Fibroblast of villous mesenchyme (primary cell): ENCODE measurements around the gene KIRREL3. TPM values are rescaled to one million over a fixed set of nuclear protein-coding genes. Genes with fewer than 3 reads are reported as not detected.

Experiments
- DNase-seq: peaks from one replicate; pipeline ENCODE4 v3.0.0-alpha.2; 2010; ENCODE audit warnings: low read depth
- H3K4me3 ChIP-seq: 2 replicates; pipeline ENCODE4 v1.5.1; 2011; ENCODE audit warnings: low read depth, mild to moderate bottlenecking, low read length
- total RNA-seq: library from RNA; depleted of rRNA; stranded (reverse); fragments of >200 nt; gene quantifications from 2 replicates; pipeline ENCODE4 v1.2.3, GENCODE V29; 2012
- TF ChIP-seq, protein P1 (sequence below): IDR thresholded peaks from 2 replicates; pipeline ENCODE4 v1.5.1; 2012; ENCODE audit warnings: low read depth, mild to moderate bottlenecking, low read length; ENCODE audit not compliant: insufficient read depth

KIRREL3 gene
- total RNA-seq, 1 donor = 9.9 TPM

DNA sequence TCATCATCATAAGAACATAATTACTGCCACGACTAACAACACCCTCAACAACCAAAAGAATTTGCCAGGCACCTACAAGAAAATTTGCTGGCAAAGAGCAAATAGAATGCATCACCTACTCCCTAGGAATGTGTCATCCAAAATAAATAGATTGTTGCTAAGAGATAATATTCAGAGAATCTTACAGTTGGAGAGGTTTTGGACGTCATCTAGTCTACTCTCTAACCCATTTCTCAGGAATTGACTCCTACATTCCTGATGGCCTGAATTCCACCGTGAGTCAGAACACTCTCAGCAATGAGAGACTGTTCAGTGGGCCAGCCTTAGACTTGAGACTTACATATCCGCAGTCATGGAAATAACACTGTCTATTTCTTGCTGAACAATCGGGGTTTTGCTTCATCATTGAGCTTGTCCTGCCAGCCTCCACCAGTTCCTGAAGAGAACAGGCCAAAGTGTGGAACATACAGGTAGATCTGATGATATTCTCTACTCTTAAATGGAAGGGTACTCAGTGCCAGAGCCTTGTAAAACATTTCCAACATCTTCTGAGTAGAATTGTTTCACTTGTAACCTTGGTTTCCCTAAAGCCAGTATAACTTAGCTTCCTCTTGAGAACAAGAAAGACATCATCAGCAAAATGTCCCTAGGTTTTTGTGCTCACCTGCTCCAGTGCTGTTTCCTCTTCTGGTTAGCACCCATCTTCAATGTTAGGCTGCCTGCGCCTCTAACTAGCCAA, 8.3 kb downstream of the KIRREL3 start:
- DNase-seq = peak; percentile 60
- TF ChIP-seq, protein P1, sequence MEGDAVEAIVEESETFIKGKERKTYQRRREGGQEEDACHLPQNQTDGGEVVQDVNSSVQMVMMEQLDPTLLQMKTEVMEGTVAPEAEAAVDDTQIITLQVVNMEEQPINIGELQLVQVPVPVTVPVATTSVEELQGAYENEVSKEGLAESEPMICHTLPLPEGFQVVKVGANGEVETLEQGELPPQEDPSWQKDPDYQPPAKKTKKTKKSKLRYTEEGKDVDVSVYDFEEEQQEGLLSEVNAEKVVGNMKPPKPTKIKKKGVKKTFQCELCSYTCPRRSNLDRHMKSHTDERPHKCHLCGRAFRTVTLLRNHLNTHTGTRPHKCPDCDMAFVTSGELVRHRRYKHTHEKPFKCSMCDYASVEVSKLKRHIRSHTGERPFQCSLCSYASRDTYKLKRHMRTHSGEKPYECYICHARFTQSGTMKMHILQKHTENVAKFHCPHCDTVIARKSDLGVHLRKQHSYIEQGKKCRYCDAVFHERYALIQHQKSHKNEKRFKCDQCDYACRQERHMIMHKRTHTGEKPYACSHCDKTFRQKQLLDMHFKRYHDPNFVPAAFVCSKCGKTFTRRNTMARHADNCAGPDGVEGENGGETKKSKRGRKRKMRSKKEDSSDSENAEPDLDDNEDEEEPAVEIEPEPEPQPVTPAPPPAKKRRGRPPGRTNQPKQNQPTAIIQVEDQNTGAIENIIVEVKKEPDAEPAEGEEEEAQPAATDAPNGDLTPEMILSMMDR = no peak
- H3K4me3 ChIP-seq = no peak overlapping the region

DNA sequence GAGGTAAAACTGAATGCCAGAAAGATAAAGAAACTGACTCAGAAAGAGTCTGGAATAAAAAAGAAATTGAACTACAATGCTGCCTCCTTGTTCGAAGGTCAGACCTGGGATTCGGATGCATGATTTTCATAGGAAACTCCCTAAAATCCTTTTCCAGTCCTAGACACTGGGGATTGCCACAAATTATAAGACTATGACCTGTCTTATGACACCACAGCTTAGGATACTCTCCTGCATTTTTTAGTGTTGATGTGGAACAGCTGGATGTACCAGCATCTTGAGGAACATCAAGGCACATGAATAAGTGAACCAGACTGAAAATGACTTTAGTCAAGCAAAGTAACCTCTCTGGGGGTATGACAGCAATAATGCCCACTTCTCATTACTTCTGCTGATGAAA, 9.0 kb downstream of the KIRREL3 start:
- DNase-seq = peak; percentile 10
- TF ChIP-seq, protein P1 = no peak
- H3K4me3 ChIP-seq = no peak overlapping the region

DNA sequence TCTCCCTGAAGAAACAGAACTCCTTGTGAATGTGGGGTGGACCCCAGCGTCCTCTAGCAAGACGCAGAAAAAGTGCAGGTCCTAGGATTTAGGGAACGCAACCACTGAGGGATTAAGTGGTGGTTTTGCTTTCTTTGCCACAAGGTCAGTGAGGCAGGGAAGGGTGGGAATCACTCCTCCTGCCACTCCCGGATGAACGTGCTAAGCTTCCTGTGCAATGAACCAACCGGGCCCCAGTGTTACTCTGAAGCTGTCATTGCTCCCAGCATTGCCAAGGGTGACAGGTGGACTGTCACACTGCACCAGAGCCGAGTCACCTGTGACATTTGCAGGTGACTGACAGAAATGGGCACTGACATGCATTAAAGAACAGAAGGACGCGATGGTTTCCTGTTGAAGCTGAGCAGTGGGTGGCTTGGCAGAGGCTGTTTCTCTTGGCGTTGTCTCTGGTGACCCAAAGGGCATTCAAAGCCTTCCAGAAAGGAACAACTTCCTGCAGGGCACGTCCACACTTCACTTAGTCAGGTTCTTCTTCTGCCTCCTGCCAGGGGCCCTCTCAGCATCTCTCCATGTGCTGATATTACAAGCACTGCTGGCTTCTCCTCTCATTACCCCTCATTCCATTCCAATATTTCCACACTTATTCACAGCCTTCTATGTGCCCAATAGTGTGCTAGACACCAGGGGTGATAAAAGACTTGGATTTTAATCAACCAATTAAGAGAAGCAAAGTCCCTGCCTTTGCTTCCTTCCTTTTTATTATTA, 9.7 kb downstream of the KIRREL3 start:
- TF ChIP-seq, protein P1 = no peak
- H3K4me3 ChIP-seq = no peak overlapping the region
- no peak for DNase-seq

DNA sequence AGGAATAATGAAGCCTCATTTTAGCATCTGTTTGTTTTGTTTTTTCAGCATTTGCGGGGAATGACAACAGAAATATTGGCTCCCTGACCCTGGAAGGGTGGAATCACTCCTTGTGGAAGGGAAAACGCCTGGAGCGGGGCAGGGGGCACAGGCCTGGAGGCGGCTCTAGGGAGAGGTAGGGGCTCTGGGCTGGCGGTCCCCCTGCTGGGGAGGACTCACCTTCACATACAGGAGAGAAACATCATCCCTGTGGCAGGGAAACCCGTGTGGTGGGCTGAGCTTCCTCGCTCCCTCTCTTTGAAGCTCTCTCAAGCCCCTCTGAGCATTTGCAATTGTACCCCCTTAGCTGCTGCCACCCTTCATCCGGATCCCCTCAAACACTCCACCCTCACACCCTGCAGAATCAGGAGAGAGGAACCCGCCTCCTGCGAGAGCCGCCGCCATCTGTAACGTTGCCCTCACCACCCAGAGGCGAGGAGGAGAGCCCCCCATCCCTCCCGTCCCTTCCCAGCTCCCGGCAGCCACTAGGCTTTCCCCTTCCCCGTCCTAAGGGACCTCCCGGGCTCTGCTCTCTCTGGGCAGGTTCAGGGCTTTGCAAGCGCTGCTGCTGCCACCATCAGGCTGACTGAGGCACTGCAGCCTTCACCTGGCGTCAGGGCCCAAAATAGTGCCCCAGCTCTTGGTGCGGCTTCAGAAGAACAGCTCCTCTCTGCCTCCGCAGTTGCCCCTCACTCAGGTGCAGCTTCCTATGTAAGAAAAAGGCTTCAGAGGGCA, 10.4 kb downstream of the KIRREL3 start:
- TF ChIP-seq, protein P1 = peak; percentile 96
- H3K4me3 ChIP-seq = no peak overlapping the region
- peak; percentile 52 for DNase-seq

DNA sequence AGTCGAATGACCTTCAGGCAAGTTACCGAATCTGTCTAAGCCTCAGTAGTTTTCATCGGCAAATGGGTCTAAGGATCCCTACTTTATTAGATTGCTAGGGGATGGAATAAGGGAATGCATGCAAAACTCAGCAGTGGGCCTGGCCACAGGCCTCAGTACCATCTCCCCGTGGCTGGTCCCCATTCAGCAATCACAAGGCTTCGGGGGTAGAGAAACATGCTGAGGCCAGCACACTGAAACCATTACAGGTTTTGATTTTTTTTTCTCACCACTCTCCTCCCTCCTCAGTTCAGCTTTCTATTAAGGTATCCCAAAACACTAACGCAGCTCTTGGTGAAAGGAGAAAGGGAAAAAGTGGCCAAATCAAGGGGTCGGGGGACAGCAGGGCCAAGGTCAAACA, 11.9 kb downstream of the KIRREL3 start:
- DNase-seq = no peak
- no peak overlapping the region for H3K4me3 ChIP-seq
- TF ChIP-seq, protein P1 = no peak

DNA sequence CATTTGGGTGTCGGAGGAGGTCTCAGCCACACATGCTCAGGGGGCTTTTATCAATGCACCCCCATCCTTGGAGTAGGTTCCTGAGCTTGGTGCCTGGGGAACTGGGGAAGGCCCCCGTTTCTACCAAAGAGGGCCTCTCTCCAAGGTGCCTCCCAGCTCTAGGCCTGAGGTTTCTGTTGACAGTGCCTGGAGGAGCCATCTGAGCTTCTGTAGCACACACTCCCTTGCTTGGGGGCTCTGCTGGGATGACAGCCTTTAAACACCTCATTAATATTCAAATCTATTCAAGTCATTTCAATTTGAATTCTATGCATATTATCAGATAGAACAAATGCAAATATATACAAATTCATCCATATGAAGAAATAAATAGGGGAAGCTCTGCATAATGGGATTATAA, 18.9 kb downstream of the KIRREL3 start:
- no peak overlapping the region for H3K4me3 ChIP-seq
- DNase-seq = no peak
- TF ChIP-seq, protein P1 = no peak
